Panc1 (cell line): ENCODE results near the gene S100A5.

Experiments used
- CTCF ChIP-seq: fragments of 450-650 bp; IDR thresholded peaks from 2 replicates; pipeline ENCODE4 v1.5.1; 2017; ENCODE audit warnings: mild to moderate bottlenecking
- POLR2AphosphoS5 ChIP-seq: IDR thresholded peaks from 2 replicates; pipeline ENCODE4 v1.6.1; 2012; ENCODE audit warnings: mild to moderate bottlenecking, low read depth, low read length, moderate library complexity
- REST ChIP-seq, 2 experiments: IDR thresholded peaks; 2 replicates each; pipeline ENCODE4 v1.6.1; 2011 to 2012; ENCODE audit warnings: low read depth in 2 of 2, control low read depth in 1 of 2, low read length in 1 of 2, mild to moderate bottlenecking in 1 of 2, moderate library complexity in 1 of 2; ENCODE audit not compliant: insufficient read depth in 1 of 2
- TCF7L2 ChIP-seq: IDR thresholded peaks from 2 replicates; pipeline ENCODE4 v1.6.1; 2011; ENCODE audit warnings: mild to moderate bottlenecking, low read depth, low read length, inconsistent platforms

- TF ChIP-seq POLR2AphosphoS5 (no peak), CTCF (no peak), TCF7L2 (no peak), REST (IDR thresholded peaks at IDR 0.05; ENCODE audit: insufficient read depth in 1 of 2, low read depth in 2 of 2, low read length in 1 of 2) (no peak)
Measured at GRCh38 chr1:153539395-153540093, 1.2 kb downstream of the S100A5 start.
